GM23248 (cell line): Measurements from ENCODE around the gene IMMT.

Experiments
- EZH2 ChIP-seq: fragments of 200-600 bp; sonication (generic); IDR thresholded peaks from 2 replicates; pipeline ENCODE4 v1.6.1; 2018; ENCODE audit warnings: antibody characterized with exemption, mild to moderate bottlenecking; ENCODE audit not compliant: insufficient read depth, poor library complexity, severe bottlenecking
- EZH2phosphoT487 ChIP-seq: fragments of 200-600 bp; sonication (generic); IDR thresholded peaks from 2 replicates; pipeline ENCODE4 v1.6.1; 2018; ENCODE audit warnings: antibody characterized with exemption, moderate library complexity, mild to moderate bottlenecking, low read depth; ENCODE audit not compliant: insufficient read depth

DNA sequence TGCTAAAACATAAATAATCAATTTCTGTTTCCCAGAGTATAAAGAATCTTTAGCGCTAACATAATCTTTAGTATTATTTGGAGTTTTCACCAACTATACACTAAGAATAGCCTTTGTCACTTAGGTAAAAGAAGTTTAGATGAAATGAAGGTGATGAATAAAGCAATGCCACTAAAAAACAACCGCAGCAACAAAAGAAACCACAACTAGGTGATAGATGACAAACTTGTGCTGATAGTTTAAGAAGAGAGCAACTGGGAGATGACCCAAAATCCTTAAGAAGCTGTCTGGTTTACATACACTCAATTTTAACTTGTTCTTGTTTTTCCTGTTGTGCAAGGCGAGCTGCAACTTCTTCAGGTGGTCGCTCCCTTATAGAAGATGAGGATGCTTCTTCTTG is 24.8 kb downstream of the IMMT start:
- TF ChIP-seq EZH2phosphoT487 (no peak), EZH2 (no peak)
